Activated CD4-positive, alpha-beta T cell treated with anti-CD3 and anti-CD28 coated beads for 24 hours (primary cell): ENCODE measurements around the gene CLSTN2.

Experiments used
- DNase-seq, 2 donors: peaks; one replicate each; pipeline ENCODE4 v3.0.0-alpha.2; 2020; ENCODE audit warnings: low read depth in 2 of 2

The CLSTN2 gene

GRCh38 chr3:140006331-140006730 lies 71.3 kb downstream of the CLSTN2 start:
- DNase-seq: no peak

DNA sequence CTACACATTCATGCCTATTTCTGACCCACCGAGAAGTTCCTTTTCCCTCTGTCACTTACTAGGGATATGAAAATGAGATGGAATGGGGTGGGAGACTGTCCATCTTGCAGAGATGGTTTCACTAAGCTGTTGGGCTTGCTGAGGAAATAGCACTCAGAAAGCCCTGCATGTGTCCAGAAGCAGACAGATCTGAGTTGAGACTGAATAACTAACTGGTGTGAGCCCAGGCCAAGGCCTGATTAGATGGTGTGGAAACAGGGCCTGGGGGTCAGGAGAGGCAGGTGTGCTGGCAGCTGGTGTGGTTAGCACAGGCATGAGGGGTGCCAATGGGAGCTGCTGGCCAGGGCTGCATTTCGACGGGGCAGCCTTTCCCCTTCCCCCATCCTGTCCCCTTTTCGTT lies 72.1 kb downstream of the CLSTN2 start:
- no peak for DNase-seq

- no peak for DNase-seq
Observed at GRCh38 chr3:140007911-140008869, 73.2 kb downstream of the CLSTN2 start.

DNA sequence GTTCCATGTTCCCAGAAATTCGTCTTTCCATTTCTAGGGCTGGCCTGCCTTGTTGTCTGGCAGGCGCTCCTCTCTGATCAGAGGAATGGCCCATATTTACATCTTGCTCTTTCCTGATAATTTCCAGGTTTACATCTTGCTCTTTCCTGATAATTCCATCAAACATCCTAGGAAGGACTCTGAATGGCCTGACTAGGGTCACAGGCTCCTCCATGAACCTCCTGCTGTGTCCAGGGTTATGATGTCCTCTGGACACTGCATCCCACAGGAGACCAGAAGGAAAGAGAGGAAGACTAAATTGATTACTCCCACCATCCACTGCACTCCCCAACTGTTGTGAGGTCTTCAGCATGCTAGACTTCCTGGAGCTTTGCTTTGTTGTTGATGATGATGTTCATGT lies 75.4 kb downstream of the CLSTN2 start:
- DNase-seq: no peak

GRCh38 chr3:140011086-140011485 lies 76.1 kb downstream of the CLSTN2 start:
- DNase-seq: no peak

- no peak for DNase-seq
Observed at GRCh38 chr3:140011611-140012277, 76.8 kb downstream of the CLSTN2 start.

GRCh38 chr3:140013220-140013619 lies 78.2 kb downstream of the CLSTN2 start:
- DNase-seq: no peak

DNA sequence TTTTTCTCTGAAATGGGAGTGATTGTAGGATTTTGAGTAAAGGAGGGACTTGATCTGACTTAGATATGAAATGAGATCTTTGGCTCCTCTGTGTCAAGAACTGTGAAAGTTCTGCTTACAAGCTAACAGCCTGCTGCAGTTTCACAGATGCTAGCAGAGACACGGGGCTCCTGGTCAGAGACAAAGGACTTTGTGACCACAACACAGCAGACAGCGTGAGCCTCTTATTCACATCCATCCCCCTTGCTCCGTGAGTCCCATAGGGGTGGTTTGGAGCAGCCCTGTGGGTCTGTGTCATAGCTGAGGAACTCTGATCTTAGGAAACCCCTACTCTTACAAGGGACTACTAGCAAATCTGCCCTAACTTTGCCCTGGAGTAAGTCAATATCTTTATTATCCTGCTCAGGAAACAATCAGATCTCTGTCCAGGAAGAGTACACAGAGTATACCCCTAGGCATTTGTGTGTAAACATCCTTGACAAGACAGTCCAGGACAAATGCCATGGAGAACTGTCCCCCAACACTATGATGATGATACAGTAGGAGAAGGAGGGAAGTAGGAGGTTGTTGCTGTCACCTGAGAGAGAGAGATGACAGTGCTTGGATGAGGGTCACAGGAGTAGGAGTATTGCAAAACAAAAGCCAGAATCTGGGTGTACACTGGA lies 80.0 kb downstream of the CLSTN2 start:
- DNase-seq: no peak

DNA sequence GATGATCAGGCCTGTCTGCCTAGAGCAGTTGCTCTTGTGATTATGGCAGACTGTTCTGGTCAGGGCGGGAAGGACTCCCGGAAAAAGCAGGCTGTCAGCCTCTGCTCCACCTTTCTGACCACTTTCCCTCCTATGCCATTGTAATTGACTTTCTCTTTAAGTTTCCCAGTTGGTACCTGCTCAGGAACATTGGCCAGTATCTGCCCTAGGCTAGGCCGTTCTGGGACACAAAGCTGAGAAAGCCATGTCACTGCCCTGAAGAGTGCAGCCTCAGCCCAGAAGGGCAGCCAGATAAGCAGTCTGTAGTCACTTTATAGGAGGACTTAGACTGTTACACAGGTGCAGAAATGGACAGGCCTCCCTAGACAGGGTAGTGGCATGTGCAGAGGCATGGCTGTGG lies 80.8 kb downstream of the CLSTN2 start:
- no peak for DNase-seq

GRCh38 chr3:140018556-140018955 lies 83.6 kb downstream of the CLSTN2 start:
- DNase-seq: no peak

DNA sequence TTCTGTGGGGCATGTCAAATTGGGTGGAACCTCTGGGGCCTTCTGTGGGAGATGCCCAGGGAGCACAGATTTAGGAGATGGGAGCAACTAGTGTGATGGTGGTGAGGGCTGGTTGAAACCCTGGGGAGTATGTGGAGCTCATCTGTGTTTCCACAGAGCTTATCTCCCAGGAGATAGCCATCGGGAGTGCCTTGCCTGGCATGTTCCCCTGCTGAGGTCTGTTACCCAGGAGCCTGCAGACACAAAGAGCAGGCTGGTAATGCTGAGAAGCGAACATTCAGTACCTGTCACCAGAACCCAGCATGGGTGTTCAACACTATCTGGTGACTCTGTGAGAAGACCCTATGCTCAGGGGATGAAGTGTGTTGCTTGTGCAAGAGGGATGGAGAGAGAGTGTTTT lies 85.0 kb downstream of the CLSTN2 start:
- DNase-seq: no peak

GRCh38 chr3:140020541-140020940 lies 85.6 kb downstream of the CLSTN2 start:
- DNase-seq: no peak

DNA sequence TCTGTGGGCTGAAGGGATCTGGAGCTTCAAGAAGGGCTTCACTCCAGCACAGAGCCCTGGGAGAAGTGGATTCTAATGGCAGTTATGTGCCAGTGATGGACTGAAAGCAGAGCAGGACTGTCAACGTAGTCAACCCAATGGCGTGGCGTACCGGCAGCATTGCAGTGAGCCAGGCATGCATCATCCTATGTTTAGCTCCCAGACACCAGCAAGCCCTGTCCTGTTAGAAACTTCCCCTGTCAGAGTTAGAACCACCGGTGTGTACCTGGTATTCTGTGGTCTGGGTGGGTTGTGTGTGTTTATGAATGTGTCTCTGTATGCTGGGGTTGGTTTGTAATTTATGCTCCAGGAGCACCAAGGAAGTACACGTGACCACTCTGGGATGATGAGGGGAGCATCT lies 86.3 kb downstream of the CLSTN2 start:
- DNase-seq: no peak

DNA sequence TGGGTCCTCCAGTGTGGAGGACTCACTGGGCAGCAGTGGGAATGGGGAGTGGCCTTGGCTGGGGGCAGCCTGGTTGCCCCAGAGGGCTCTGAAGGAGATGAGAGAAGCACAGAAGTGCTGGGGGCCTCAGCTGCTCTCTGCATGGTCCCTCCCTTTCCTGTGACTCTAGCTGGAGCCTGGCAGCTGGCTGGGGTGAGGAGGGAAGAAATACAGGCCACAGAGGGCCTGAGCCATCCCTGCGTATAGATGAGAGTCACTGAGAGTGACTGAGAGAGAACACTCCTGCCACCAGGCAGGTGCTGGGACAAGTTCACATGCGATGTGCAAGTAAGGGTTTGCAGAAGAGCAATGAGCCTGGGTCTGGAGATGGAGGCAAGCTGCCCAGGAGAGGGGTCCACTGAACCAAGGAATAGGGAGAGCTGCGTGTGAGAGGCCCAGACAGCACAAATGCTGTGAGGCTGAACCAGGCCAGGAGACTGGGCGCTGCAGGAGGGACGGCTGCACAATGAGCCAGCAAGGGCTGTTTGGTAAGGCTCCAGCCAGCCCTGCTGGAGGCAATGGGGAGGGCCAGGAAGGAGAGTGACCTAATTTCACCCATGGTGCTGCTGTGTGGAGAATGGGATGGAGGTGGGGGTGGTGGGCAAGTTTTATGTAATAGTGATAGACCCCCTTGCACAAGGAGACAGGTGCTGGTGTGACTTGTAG lies 87.2 kb downstream of the CLSTN2 start:
- DNase-seq: no peak

- DNase-seq: no peak
Observed at GRCh38 chr3:140023616-140024530, 88.9 kb downstream of the CLSTN2 start.

DNA sequence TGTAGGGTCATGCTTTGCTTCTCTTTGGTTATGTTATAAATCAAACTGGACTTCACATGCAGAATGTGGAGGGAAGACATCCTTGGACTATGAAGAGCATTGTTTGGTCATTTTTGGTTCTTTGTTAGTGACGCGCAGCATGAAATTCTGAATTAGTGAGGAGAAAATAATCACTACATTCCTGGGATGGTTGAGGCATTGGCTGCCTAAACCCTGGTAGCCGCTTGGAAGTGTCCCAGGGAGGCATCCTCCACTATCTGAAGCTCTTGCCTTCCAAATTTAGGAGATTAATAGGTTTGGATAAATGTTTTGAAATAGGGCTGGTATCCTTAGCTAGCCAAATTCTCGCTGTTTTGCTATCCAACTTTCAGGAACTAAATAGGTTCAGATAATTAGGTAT lies 96.2 kb downstream of the CLSTN2 start:
- DNase-seq: no peak

DNA sequence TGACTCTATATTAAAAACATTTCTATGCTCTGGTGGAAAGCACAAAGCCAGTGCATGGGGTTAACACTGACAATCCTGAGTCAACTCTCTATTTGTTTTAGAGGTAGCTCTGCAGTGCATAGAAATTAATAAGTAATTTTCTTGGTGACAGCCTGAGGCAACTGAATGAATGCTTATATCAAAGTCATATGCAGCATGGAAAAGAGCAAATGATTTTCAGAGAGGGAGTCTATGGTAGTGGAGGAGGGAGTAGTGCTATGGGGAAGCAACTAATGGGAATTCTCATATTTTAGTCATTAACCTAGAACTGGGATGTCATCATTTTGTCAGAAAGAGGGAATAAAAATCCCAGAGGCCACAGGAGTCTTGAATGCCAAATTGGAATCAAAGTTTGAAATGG lies 99.1 kb downstream of the CLSTN2 start:
- DNase-seq: no peak

- no peak for DNase-seq
Observed at GRCh38 chr3:140035871-140036270, 100.9 kb downstream of the CLSTN2 start.

DNA sequence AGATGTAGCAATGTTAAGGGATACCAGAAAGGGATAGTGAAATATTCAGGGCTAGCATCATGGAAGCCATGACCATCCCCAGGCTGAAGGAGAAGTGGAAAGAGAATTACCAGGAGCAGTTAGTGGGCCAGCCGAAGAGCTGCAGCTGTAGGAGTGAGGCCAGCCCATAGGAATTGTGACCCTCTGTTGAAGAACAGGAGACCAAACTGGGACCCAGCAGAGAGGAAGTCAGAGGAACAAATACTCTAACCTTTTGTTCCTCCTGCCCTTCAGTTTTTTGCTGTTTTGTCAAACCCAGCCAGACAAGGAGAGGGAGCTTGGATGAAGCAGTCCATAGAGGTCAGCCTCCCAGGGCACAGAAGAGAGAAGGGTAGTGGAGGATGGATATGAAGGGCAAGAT lies 115.4 kb downstream of the CLSTN2 start:
- no peak for DNase-seq

GRCh38 chr3:140051019-140051957 lies 116.3 kb downstream of the CLSTN2 start:
- DNase-seq: no peak
